Stimulated activated CD4-positive, alpha-beta T cell treated with anti-CD3 and anti-CD28 coated beads, Interleukin-4, amount 100 ng/mL, for 4 hours (primary cell): Measurements from ENCODE around the gene GALM.
"Not testable (repeated sequence)": the region's sequence is repeated elsewhere in the genome, so short reads cannot be mapped to it uniquely, and the experiment has no call there.

Source experiments
- DNase-seq, 2 experiments: peaks; one replicate each; pipeline ENCODE4 v3.0.0-alpha.2; 2020

The GALM gene

GRCh38 chr2:38650012-38650411, 15.9 kb upstream of the GALM start:
- DNase-seq: no peak

GRCh38 chr2:38650717-38651116, 15.2 kb upstream of the GALM start:
- DNase-seq: no peak

- DNase-seq: no peak
These were observed 13.3 kb upstream of the GALM start for GRCh38 chr2:38652431-38653273.

GRCh38 chr2:38653380-38653714, 12.6 kb upstream of the GALM start:
- no peak for DNase-seq

GRCh38 chr2:38653715-38654527, 12.0 kb upstream of the GALM start:
- peak; percentile 58 to 71 for DNase-seq

DNA sequence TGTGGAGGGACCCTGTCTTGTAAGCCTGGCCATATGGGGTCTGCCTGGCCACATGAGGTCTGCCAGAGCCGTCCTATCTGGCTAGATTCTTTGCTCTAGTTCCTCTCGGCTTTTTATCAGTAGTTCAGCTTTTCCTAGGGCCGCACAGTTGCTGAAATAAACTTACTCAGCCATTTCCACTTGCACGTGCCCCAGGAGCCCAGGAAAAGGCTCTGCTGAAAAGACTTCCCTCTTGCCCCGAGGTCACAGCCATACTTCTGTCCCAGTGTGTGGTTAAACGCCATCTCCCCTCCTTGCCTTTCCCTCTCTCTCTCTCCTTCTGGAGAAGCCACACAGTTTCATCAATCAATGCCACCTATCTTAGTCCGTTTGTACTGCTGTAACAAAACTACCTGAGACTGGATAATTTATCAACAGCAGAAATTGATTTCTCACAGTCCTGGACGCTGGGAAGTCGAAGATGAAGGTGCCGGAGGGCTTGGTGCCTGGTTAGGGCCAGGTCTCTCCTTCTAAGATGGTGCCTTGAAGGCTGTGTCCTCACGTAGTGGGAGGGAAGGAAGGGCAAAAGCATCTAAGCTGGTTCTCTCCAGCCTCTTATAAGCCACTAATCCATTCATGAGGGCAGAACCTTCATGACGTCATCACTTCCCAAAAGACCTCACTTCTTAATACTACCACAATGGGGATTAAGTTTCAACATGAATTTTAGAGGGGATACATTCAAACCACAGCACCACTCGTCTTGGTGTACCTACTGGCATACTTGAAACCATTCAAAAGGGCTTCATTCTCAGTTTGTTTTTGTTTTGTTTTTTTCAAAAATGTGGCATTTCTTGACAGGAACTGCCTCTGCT, 11.2 kb upstream of the GALM start:
- DNase-seq: no peak

DNA sequence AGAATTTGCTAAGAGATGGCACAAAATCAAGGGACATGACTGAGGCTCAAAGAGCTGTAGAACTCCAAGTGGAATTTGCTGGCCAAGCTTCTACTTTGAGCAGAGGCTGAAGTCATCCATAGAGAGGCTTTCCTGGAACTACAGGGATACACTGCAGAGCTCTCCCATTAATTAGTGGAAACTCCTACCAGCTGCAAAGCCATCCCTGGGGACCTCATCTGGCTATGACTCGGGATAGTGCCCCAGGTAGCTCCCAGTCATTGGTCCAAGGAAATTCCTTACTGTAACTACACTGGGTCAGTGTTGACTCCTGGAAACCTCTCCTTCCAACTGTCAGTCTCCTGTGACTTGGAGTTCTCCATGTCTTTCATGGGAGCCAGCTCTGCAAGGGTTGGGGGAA, 10.5 kb upstream of the GALM start:
- no peak for DNase-seq

GRCh38 chr2:38656866-38657480, 8.9 kb upstream of the GALM start:
- DNase-seq: no peak

- DNase-seq: no peak
These were observed 7.3 kb upstream of the GALM start for GRCh38 chr2:38658613-38659012.

DNA sequence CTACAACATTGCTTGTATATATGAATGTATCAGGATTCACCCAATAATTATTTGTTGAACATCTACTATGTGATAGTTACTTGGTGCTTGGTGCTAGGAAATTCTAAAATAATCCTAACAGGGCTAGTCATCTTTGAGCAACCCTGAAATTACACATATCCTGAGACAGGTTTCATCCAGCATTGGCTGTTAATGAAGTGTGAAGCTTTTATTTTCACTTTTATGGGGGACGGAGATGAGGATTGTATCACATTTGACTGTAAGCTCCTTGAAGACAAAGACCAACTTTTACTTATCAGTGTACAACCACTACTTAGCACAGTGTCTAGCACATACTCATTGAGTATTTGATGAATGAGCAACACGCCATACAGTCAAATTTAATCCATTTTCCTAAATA, 6.8 kb upstream of the GALM start:
- no peak for DNase-seq

GRCh38 chr2:38660282-38660681, 5.6 kb upstream of the GALM start:
- DNase-seq: no peak

DNA sequence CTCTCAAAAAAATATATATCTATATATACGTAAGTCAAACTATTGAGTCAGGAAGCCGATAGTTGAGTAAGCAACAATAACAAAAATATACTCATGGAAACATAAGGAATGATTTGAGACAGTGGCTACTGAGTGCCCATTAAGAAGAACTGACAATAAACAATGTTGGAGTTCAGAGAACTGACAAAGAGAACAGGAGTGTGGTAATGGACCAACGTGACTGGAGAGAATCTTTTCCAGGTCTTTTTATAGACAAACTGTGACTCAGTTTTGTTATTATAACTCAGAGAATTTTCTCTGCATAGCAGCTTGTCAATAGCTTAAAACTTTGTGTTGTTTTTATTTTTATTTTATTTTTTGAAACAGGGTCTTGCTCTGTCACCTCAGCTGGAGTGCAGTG, 4.6 kb upstream of the GALM start:
- DNase-seq: no peak

DNA sequence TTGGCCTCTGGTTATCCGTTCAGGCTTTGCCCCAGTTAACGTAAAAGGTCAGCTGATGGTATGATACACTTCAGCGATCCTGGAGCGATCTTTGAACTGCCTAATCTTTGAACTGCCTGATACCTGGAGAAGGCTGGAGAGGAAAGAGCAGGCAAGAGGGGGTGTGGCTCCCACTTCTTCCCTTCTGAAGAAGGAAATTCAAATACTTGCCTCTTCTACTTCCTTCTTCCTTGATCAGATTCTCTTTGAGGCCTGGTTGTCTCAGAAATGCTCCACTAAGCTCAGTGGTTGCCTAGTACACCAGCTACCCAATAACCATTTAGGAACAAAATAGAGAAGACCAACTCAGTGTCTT, 619 bp downstream of the GALM start:
- no peak for DNase-seq

DNA sequence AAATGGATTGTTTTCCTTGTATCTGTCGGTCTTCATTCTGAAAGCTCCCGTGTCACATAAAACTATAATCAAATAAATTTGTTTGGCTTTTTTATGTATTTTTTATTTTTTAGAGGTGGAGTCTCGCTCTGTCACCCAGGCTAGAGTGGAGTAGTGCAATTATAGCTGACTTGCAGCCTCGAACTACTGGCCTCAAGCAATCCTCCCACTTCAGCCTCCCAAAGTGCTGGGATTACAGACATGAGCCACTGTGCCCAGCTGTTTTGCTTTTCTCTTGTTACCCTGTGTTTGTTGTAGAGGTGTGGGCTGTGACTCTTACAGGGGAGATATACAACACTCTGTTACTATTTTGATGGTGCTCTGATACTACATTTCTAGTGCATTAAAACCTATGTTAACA, 2.2 kb downstream of the GALM start:
- no peak for DNase-seq

GRCh38 chr2:38668779-38669479, 3.0 kb downstream of the GALM start:
- DNase-seq: no peak

DNA sequence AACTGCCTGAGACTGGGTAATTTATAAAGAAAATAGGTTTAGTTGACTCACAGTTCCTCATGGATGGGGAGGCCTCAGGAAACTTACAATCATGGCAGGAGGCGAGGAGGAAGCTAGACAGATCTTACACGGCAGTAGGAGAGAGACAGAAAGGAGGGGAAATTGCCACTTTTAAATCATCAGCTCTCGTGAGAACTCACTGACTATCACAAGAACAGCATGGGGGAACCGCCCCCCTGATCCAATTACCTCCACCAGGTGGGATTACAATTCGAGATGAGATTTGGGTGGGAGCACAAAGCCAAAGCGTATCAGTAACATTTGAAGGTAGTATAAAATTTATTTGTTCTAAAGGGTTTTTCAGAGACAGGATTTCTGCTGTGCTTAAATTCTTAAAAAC, 5.4 kb downstream of the GALM start:
- DNase-seq: no peak

DNA sequence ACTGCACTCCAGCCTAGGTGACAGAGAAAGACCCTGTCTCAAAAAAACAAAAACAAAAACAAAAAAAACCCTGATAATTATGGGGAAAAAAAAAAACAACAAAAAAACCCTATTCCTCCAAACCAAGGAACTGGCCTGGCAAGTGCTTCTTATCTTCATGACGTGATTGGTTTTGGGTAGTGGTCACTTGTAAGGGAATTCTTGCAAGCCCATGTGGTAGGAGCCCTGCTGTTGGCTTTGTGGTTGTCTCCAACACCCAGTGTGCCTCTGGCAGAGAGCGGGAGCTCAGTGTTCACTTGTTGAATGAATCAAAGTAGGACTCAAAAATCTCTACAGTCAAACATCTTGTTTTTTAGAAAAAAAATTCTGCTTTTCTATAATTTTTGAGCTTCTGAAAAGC, 6.0 kb downstream of the GALM start:
- no peak for DNase-seq

- no peak for DNase-seq
These were observed 6.8 kb downstream of the GALM start for GRCh38 chr2:38672445-38673391.

GRCh38 chr2:38676681-38677080, 10.8 kb downstream of the GALM start:
- no peak for DNase-seq

- DNase-seq: not testable (repeated sequence)
These were observed 15.0 kb downstream of the GALM start for GRCh38 chr2:38680868-38681267.

DNA sequence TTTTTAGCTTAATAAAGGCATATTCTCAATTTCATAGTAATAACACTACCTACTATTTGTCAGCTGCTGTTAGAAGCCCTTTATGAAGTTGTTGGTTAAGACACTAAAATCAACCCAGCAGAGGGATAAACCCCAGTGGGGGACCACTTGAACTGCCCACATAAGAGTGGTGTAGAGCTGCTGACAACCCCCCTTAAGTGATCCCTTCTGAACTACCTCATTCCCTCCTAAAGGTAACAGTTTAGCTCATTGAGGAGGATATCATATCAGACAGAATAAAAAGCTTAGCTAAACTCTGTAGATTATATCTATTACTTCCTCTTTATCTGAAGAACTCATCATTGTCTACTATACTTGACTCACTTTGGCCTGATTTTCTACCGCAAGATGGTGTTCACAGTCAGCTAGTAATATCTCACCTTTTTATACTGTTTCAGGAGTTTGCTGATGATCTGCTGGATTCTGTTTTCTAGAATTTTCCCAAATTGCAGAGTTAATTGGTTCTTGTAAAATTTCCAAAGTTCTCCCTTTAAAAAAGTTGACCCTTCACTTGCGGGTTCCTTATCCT, 16.2 kb downstream of the GALM start:
- DNase-seq: no peak
